Vagina (tissue), 2 donors: ENCODE data around the gene PTPRD. TPM values are rescaled to one million over a fixed set of nuclear protein-coding genes. Genes with fewer than 3 reads are reported as not detected.

Source experiments
- DNase-seq, 2 donors: peaks; one replicate each; pipeline ENCODE4 v3.0.0-alpha.2; 2017; ENCODE audit errors: extremely low spot score in 2 of 2
- H3K27ac ChIP-seq: fragments of 200-600 bp; sonication (generic); one replicate; pipeline ENCODE4 v1.5.1; 2019
- H3K27me3 ChIP-seq: fragments of 200-600 bp; sonication (generic); one replicate; pipeline ENCODE4 v1.5.1; 2019
- H3K36me3 ChIP-seq, 2 donors: fragments of 200-600 bp; sonication (generic); one replicate each; pipeline ENCODE4 v1.5.1; 2017 to 2019
- H3K4me1 ChIP-seq: fragments of 200-600 bp; sonication (generic); one replicate; pipeline ENCODE4 v1.5.1; 2019
- H3K4me3 ChIP-seq, 2 donors: fragments of 200-600 bp; sonication (generic); 1 replicate in 1 of 2; 2 replicates in 1 of 2; pipeline ENCODE4 v1.5.1; 2016 to 2019
- H3K9me3 ChIP-seq: fragments of 200-600 bp; sonication (generic); one replicate; pipeline ENCODE4 v1.5.1; 2019
- POLR2A ChIP-seq, 2 donors: fragments of 450-650 bp; IDR thresholded peaks; one replicate each; pipeline ENCODE4 v1.6.1; 2017; ENCODE audit warnings: antibody characterized with exemption in 2 of 2, mild to moderate bottlenecking in 2 of 2, moderate library complexity in 2 of 2
- POLR2AphosphoS5 ChIP-seq, 2 donors: sonication (generic); formaldehyde crosslinking; IDR thresholded peaks; one replicate each; pipeline ENCODE4 v1.9.0; 2017; ENCODE audit warnings: antibody characterized with exemption in 2 of 2, mild to moderate bottlenecking in 2 of 2, low read depth in 1 of 2; ENCODE audit not compliant: insufficient read depth in 1 of 2
- intact Hi-C: fragments of 100-400 bp; cut with DNase I; formaldehyde crosslinking; loops from one replicate; pipeline ENCODE4 v1.15.1; 2023
- total RNA-seq: library from RNA; depleted of rRNA; stranded (reverse); fragments of >200 nt; gene quantifications from one replicate; pipeline ENCODE4 v1.2.3, GENCODE V29; 2016
- TF ChIP-seq, protein P1 (sequence below), 3 experiments: fragments of 450-650 bp in 2 of 3; fragments of 200-600 bp in 1 of 3; sonication (generic) in 1 of 3; IDR thresholded peaks; one replicate each; pipeline ENCODE4 v1.5.1; 2017 to 2019; ENCODE audit warnings: antibody characterized with exemption in 3 of 3, mild to moderate bottlenecking in 2 of 3, moderate library complexity in 2 of 3

PTPRD gene
- total RNA-seq, 1 donor from 2014 or later, result 10.3 TPM

DNA sequence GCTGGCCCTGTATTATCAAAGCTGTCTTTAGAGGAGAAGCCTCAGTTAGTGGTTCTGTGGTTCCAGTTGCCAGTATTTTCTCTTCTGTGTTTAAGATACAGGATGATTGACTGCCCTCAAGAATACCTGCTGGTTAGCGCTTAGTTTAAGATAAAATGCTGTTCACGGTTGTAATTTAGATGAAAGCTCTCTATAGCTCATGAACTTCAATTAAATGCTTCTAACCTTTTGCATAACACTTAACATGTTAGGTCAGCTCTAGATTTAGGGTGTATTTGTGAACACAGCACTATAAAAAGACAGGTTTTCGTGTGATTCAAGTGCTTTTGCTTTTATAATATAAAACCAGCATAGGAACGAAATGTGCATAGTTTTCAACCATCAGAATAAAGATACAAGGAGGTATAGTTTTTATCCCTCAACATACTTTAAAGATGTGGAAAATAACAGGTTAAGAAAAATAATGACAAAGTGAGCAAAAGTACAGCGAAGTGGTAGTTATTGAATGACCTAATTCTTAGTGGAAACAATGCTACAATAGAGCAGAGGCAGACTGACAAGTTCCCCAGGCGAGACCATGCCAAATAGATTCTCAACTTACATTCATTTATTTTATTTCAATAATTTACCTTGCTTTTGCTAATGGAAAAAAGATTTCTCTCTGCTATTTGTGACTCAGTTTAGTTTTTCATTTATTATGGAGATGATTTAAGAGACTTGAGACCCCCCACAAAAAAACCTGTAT is 2210.7 kb downstream of the PTPRD start:
- intact Hi-C loops, result no loop called here
- DNase-seq, result no peak

DNA sequence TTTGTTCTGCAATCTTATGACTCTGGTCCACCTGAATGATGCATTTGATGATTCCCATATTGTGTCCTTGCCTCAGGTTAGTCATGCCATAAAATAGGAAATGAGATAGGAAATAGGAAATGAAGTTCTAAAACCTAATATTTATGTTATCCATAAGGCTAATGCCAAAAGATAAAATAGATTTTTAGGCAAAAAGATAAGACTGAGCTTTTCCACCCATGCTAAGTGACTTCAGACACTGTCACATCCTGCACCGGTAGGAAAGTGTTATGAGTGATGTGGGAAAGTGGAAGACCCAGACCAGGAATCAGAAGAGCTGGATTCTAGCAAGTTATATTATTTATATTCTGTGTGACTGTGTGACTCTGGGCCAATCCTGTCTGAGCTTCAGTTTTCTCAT is 2212.4 kb downstream of the PTPRD start:
- no peaks in the 10 kb centered on the region for H3K9me3 ChIP-seq
- H3K4me3 ChIP-seq, result no peak overlapping the region
- H3K4me1 ChIP-seq, result no peaks in the 10 kb centered on the region
- TF ChIP-seq POLR2AphosphoS5 (IDR thresholded peaks at IDR 0.05; ENCODE audit: insufficient read depth in 1 of 2, low read depth in 1 of 2), result no peak
- TF ChIP-seq POLR2A (IDR thresholded peaks at IDR 0.05), result no peak
- TF ChIP-seq, protein P1, sequence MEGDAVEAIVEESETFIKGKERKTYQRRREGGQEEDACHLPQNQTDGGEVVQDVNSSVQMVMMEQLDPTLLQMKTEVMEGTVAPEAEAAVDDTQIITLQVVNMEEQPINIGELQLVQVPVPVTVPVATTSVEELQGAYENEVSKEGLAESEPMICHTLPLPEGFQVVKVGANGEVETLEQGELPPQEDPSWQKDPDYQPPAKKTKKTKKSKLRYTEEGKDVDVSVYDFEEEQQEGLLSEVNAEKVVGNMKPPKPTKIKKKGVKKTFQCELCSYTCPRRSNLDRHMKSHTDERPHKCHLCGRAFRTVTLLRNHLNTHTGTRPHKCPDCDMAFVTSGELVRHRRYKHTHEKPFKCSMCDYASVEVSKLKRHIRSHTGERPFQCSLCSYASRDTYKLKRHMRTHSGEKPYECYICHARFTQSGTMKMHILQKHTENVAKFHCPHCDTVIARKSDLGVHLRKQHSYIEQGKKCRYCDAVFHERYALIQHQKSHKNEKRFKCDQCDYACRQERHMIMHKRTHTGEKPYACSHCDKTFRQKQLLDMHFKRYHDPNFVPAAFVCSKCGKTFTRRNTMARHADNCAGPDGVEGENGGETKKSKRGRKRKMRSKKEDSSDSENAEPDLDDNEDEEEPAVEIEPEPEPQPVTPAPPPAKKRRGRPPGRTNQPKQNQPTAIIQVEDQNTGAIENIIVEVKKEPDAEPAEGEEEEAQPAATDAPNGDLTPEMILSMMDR (IDR thresholded peaks at IDR 0.05), result no peak
- no peaks in the 10 kb centered on the region for H3K36me3 ChIP-seq
- H3K27ac ChIP-seq, result no peak overlapping the region
- DNase-seq, result no peak
- H3K27me3 ChIP-seq, result no peaks in the 10 kb centered on the region
- intact Hi-C loops, result no loop called here

More for the DNA sequence above, 2210.7 kb downstream of the PTPRD start:
- H3K27ac ChIP-seq, result no peak overlapping the region
- H3K36me3 ChIP-seq, result no peaks in the 10 kb centered on the region
- no peak for TF ChIP-seq POLR2AphosphoS5 (IDR thresholded peaks at IDR 0.05; ENCODE audit: insufficient read depth in 1 of 2, low read depth in 1 of 2)
- TF ChIP-seq, protein P1 (IDR thresholded peaks at IDR 0.05), result no peak
- TF ChIP-seq POLR2A (IDR thresholded peaks at IDR 0.05), result no peak
- no peaks in the 10 kb centered on the region for H3K27me3 ChIP-seq
- no peaks in the 10 kb centered on the region for H3K9me3 ChIP-seq
- no peak overlapping the region for H3K4me3 ChIP-seq
- H3K4me1 ChIP-seq, result no peaks in the 10 kb centered on the region

DNA sequence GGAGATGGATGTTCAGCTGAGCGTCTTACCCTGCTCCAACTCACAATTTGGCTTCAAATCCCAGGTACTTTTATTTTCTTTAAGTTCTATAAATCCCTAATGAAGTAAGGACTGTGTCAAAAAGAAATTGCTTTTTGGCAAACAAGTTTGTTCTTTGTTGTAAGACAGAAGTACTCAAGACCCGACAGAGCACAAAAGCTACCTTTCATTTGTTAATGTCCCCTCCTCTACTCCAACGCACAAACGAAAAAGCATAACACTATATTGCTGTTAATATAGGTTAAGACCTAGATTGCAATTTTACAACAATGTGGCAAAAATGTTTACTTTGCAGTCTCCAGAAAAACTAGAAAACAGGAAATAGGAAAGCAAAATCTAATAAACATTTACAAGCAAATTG is 2217.8 kb downstream of the PTPRD start:
- Histone ChIP-seq H3K36me3 (no peaks in the 10 kb centered on the region), H3K4me3 (no peak overlapping the region)
- intact Hi-C loops, result no loop called here

DNA sequence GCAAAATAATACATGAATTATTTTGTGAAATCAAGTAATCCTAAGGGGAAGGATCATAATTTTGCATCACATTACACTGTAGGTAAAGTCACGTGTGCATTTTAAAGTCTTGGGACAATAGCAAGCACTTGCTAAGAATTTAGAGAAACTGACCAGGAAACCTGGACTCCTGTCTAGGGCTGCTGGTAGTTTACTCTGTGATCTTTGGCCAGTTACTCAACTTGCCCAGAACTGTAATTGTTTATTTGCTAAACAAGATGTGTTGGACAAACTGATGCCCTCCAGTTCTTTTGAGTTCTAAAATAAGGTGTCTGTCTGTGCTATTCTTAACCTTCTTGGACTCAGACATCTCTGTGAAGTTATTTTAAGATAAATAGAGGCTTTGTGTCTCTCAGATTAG is 2218.5 kb downstream of the PTPRD start:
- H3K9me3 ChIP-seq, result no peaks in the 10 kb centered on the region
- TF ChIP-seq POLR2AphosphoS5 (IDR thresholded peaks at IDR 0.05; ENCODE audit: insufficient read depth in 1 of 2, low read depth in 1 of 2), result no peak
- TF ChIP-seq, protein P1 (IDR thresholded peaks at IDR 0.05), result no peak
- DNase-seq, result no peak
- no peak overlapping the region for H3K27ac ChIP-seq
- no peak overlapping the region for H3K4me3 ChIP-seq
- intact Hi-C loops, result no loop called here
- H3K4me1 ChIP-seq, result no peaks in the 10 kb centered on the region
- no peaks in the 10 kb centered on the region for H3K27me3 ChIP-seq
- no peaks in the 10 kb centered on the region for H3K36me3 ChIP-seq

More for the DNA sequence above, 2217.8 kb downstream of the PTPRD start:
- no peak for DNase-seq
- Histone ChIP-seq H3K9me3 (no peaks in the 10 kb centered on the region), H3K4me1 (no peaks in the 10 kb centered on the region), H3K27ac (no peak overlapping the region), H3K27me3 (no peaks in the 10 kb centered on the region)
- TF ChIP-seq, protein P1 (IDR thresholded peaks at IDR 0.05), result no peak
- no peak for TF ChIP-seq POLR2A (IDR thresholded peaks at IDR 0.05)

DNA sequence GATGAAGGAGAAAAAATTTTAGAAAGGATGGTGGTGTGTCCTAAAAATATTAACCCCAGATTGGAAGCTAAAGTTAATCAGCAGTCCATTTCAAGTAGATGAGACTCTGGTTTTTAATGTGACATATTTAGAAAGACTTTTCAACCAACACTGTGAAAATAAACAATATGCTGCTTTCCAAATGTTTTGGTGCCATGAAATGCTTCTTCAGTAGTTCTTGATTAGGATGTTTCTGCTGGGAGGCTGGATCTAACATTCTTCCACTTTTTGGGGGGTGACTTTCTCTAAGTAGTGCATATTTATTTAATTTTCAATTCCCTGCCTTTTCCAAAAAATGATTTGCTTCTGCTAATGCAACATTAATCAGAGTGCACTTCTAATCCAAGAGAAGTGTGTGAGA is 2219.9 kb downstream of the PTPRD start:
- H3K4me1 ChIP-seq, result no peaks in the 10 kb centered on the region
- TF ChIP-seq POLR2A (IDR thresholded peaks at IDR 0.05), result no peak
- TF ChIP-seq, protein P1 (IDR thresholded peaks at IDR 0.05), result no peak
- TF ChIP-seq POLR2AphosphoS5 (IDR thresholded peaks at IDR 0.05; ENCODE audit: insufficient read depth in 1 of 2, low read depth in 1 of 2), result no peak
- H3K27ac ChIP-seq, result no peak overlapping the region
- no peak for DNase-seq
- no peaks in the 10 kb centered on the region for H3K36me3 ChIP-seq
- intact Hi-C loops, result no loop called here
- H3K4me3 ChIP-seq, result no peak overlapping the region
- H3K9me3 ChIP-seq, result no peaks in the 10 kb centered on the region
- H3K27me3 ChIP-seq, result no peaks in the 10 kb centered on the region
